Upper lobe of right lung (tissue), 1 donor: ENCODE data around the gene CAMSAP1. TPM values are rescaled to one million over a fixed set of nuclear protein-coding genes. Genes with fewer than 3 reads are reported as not detected.

Experiments
- ATAC-seq: fragments of 200-7000 bp; cut with Tn5 transposase; one replicate; pipeline ENCODE4 v1.9.1; 2020; ENCODE audit warnings: mild to moderate bottlenecking, moderate library complexity
- DNase-seq: peaks from one replicate; pipeline ENCODE4 v3.0.0-alpha.2; 2020
- H3K27ac ChIP-seq: fragments of 200-600 bp; one replicate; pipeline ENCODE4 v1.8.0; 2022
- H3K27me3 ChIP-seq: fragments of 200-600 bp; one replicate; pipeline ENCODE4 v1.8.0; 2022; ENCODE audit warnings: mild to moderate bottlenecking
- H3K36me3 ChIP-seq: fragments of 200-600 bp; one replicate; pipeline ENCODE4 v1.8.0; 2022
- H3K4me1 ChIP-seq: fragments of 200-600 bp; one replicate; pipeline ENCODE4 v1.8.0; 2022
- H3K4me3 ChIP-seq: fragments of 200-600 bp; one replicate; pipeline ENCODE4 v1.8.0; 2022; ENCODE audit warnings: mild to moderate bottlenecking
- H3K9me3 ChIP-seq: fragments of 200-600 bp; one replicate; pipeline ENCODE4 v1.8.0; 2022
- CTCF ChIP-seq: fragments of 200-600 bp; IDR thresholded peaks from one replicate; pipeline ENCODE4 v1.8.0; 2022; ENCODE audit warnings: antibody characterized with exemption
- intact Hi-C: fragments of 100-400 bp; cut with DNase I; formaldehyde crosslinking; loops from one replicate; pipeline ENCODE4 v1.11.0; 2022
- total RNA-seq: library from RNA; stranded (reverse); fragmentation: NEBNext Ultra II Directional; extraction: Animal tissue kit (Norgen Biotek cat#: 25700); gene quantifications from one replicate; pipeline ENCODE4 v1.2.1, GENCODE V29; 2021
- donor health status: DM: no; HTN: yes; CAD: no; lungs with severe emphysema.

The CAMSAP1 gene
- total RNA-seq, 1 donor from 2014 or later: 26.5 TPM

GRCh38 chr9:135820661-135821060, 86.7 kb downstream of the CAMSAP1 start:
- DNase-seq: peak; percentile 57
- Histone ChIP-seq H3K36me3 (peaks cover 90% of the 10 kb centered on the region), H3K4me1 (no peaks in the 10 kb centered on the region), H3K9me3 (no peaks in the 10 kb centered on the region), H3K27ac (no peak overlapping the region), H3K4me3 (no peak overlapping the region), H3K27me3 (no peaks in the 10 kb centered on the region)
- no peak for ATAC-seq
- intact Hi-C loops: no loop called here
- TF ChIP-seq CTCF: no peak

- H3K36me3 ChIP-seq: peaks cover 97% of the 10 kb centered on the region
- DNase-seq (peak; percentile 39), ATAC-seq (no peak)
- no peak for TF ChIP-seq CTCF
- intact Hi-C loops: no loop called here
- no peaks in the 10 kb centered on the region for H3K9me3 ChIP-seq
- no peak overlapping the region for H3K27ac ChIP-seq
- no peak overlapping the region for H3K4me3 ChIP-seq
- H3K4me1 ChIP-seq: no peaks in the 10 kb centered on the region
- no peaks in the 10 kb centered on the region for H3K27me3 ChIP-seq
Observed at GRCh38 chr9:135819905-135820304, 87.4 kb downstream of the CAMSAP1 start.

GRCh38 chr9:135818718-135819475, 88.4 kb downstream of the CAMSAP1 start:
- peaks cover 100% of the 10 kb centered on the region for H3K36me3 ChIP-seq
- peak; percentile 35 for DNase-seq

GRCh38 chr9:135817951-135818717, 89.2 kb downstream of the CAMSAP1 start:
- Histone ChIP-seq H3K36me3 (peaks cover 100% of the 10 kb centered on the region), H3K27ac (no peak overlapping the region), H3K4me3 (no peak overlapping the region), H3K4me1 (no peaks in the 10 kb centered on the region), H3K9me3 (no peaks in the 10 kb centered on the region), H3K27me3 (no peaks in the 10 kb centered on the region)
- intact Hi-C loops: no loop called here
- DNase-seq (peak; percentile 52), ATAC-seq (no peak)
- no peak for TF ChIP-seq CTCF

More at GRCh38 chr9:135818718-135819475, 88.4 kb downstream of the CAMSAP1 start:
- H3K9me3 ChIP-seq: no peaks in the 10 kb centered on the region
- no peaks in the 10 kb centered on the region for H3K4me1 ChIP-seq
- no peak for TF ChIP-seq CTCF
- intact Hi-C loops: no loop called here
- no peak overlapping the region for H3K4me3 ChIP-seq
- H3K27ac ChIP-seq: no peak overlapping the region
- H3K27me3 ChIP-seq: no peaks in the 10 kb centered on the region
- ATAC-seq: no peak

GRCh38 chr9:135816651-135816970, 90.7 kb downstream of the CAMSAP1 start:
- DNase-seq (peak; percentile 50), ATAC-seq (no peak)
- H3K9me3 ChIP-seq: no peaks in the 10 kb centered on the region
- no peak overlapping the region for H3K27ac ChIP-seq
- H3K36me3 ChIP-seq: peaks cover 94% of the 10 kb centered on the region
- intact Hi-C loops: no loop called here
- no peaks in the 10 kb centered on the region for H3K4me1 ChIP-seq
- H3K4me3 ChIP-seq: no peak overlapping the region
- H3K27me3 ChIP-seq: no peaks in the 10 kb centered on the region
- TF ChIP-seq CTCF: no peak
